ENCODE measurements around the gene CFAP161. TPM values are rescaled to one million over a fixed set of nuclear protein-coding genes. Genes with fewer than 3 reads are reported as not detected.

The CFAP161 gene
- total RNA-seq, 1 donor, result 0.86 TPM

GRCh38 chr15:81088470-81089013 lies 45.5 kb upstream of the CFAP161 start:
- no peak for TF ChIP-seq CTCF (IDR thresholded peaks at IDR 0.05; ENCODE audit: insufficient read depth, low read depth, low read length)
- no peak overlapping the region for H3K4me3 ChIP-seq (ENCODE audit: low read depth, low read length)
- peak; percentile 85 for DNase-seq (ENCODE audit: low read depth)

GRCh38 chr15:81091889-81092558 lies 42.0 kb upstream of the CFAP161 start:
- H3K4me3 ChIP-seq (ENCODE audit: low read depth, low read length), result no peak overlapping the region
- TF ChIP-seq CTCF (IDR thresholded peaks at IDR 0.05; ENCODE audit: insufficient read depth, low read depth, low read length), result no peak

GRCh38 chr15:81092559-81092902 lies 41.5 kb upstream of the CFAP161 start:
- no peak for DNase-seq (ENCODE audit: low read depth)
- no peak overlapping the region for H3K4me3 ChIP-seq (ENCODE audit: low read depth, low read length)
- TF ChIP-seq CTCF (IDR thresholded peaks at IDR 0.05; ENCODE audit: insufficient read depth, low read depth, low read length), result no peak

More at GRCh38 chr15:81091889-81092558, 42.0 kb upstream of the CFAP161 start:
- DNase-seq (ENCODE audit: low read depth), result peak; percentile 88

- no peak overlapping the region for H3K4me3 ChIP-seq (ENCODE audit: low read depth, low read length)
- DNase-seq (ENCODE audit: low read depth), result no peak
- no peak for TF ChIP-seq CTCF (IDR thresholded peaks at IDR 0.05; ENCODE audit: insufficient read depth, low read depth, low read length)
These were observed 40.1 kb upstream of the CFAP161 start for GRCh38 chr15:81093961-81094360.

GRCh38 chr15:81095690-81096365 lies 38.2 kb upstream of the CFAP161 start:
- H3K4me3 ChIP-seq (ENCODE audit: low read depth, low read length), result no peak overlapping the region
- TF ChIP-seq CTCF (IDR thresholded peaks at IDR 0.05; ENCODE audit: insufficient read depth, low read depth, low read length), result no peak
- DNase-seq (ENCODE audit: low read depth), result no peak

GRCh38 chr15:81096398-81096797 lies 37.7 kb upstream of the CFAP161 start:
- H3K4me3 ChIP-seq (ENCODE audit: low read depth, low read length), result no peak overlapping the region
- TF ChIP-seq CTCF (IDR thresholded peaks at IDR 0.05; ENCODE audit: insufficient read depth, low read depth, low read length), result no peak
- DNase-seq (ENCODE audit: low read depth), result no peak

All from fibroblast of villous mesenchyme (primary cell).